Lung (tissue), 12 donors: ENCODE measurements around the gene WRAP73. TPM values are rescaled to one million over a fixed set of nuclear protein-coding genes. Genes with fewer than 3 reads are reported as not detected.

Source experiments
- ATAC-seq: fragments of 200-7000 bp; cut with Tn5 transposase; one replicate; pipeline ENCODE4 v1.9.1; 2020; ENCODE audit warnings: moderate number of reproducible peaks; ENCODE audit not compliant: insufficient read depth, low FRiP score
- DNase-seq, 3 donors: peaks; one replicate each; pipeline ENCODE4 v3.0.0-alpha.2; 2013 to 2017
- H3K27ac ChIP-seq, 2 donors: one replicate each; pipeline ENCODE4 v1.5.1; 2013; ENCODE audit warnings: mild to moderate bottlenecking in 2 of 2, moderate library complexity in 2 of 2, control low read depth in 1 of 2, inconsistent platforms in 1 of 2, low read depth in 1 of 2, low read length in 1 of 2
- H3K27me3 ChIP-seq, 3 donors: one replicate each; pipeline ENCODE4 v1.5.1; 2013; ENCODE audit warnings: low read length in 2 of 3; ENCODE audit not compliant: control insufficient read depth in 3 of 3, insufficient read depth in 3 of 3
- H3K36me3 ChIP-seq, 4 donors: one replicate each; pipeline ENCODE4 v1.5.1; 2013; ENCODE audit warnings: low read length in 4 of 4, mild to moderate bottlenecking in 1 of 4, moderate library complexity in 1 of 4; ENCODE audit not compliant: control insufficient read depth in 4 of 4, insufficient read depth in 4 of 4
- H3K4me1 ChIP-seq, 5 donors: one replicate each; pipeline ENCODE4 v1.5.1; 2013; ENCODE audit warnings: low read length in 5 of 5, mild to moderate bottlenecking in 2 of 5, moderate library complexity in 1 of 5; ENCODE audit not compliant: control insufficient read depth in 5 of 5, insufficient read depth in 5 of 5
- H3K4me3 ChIP-seq: one replicate; pipeline ENCODE4 v1.5.1; 2013; ENCODE audit warnings: mild to moderate bottlenecking, control low read depth, moderate library complexity
- H3K9ac ChIP-seq, 2 donors: one replicate each; pipeline ENCODE4 v1.5.1; 2013; ENCODE audit warnings: low read length in 2 of 2, control low read depth in 1 of 2; ENCODE audit not compliant: insufficient read depth in 1 of 2
- H3K9me3 ChIP-seq, 4 donors: one replicate each; pipeline ENCODE4 v1.5.1; 2013; ENCODE audit warnings: low read length in 3 of 4, mild to moderate bottlenecking in 1 of 4, moderate library complexity in 1 of 4; ENCODE audit not compliant: control insufficient read depth in 4 of 4, insufficient read depth in 3 of 4
- WGBS, 2 donors: extraction: QIAGEN DNeasy Blood & Tissue Kit; methylation state at CpG; one replicate each; pipeline ENCODE4 v1.1.7; 2013; 5-methylcytosine and 5-hydroxymethylcytosine counted together
- polyA plus RNA-seq, 2 donors: library from polyadenylated mRNA; stranded (reverse); fragments of 200-250 nt; gene quantifications; one replicate each; pipeline ENCODE4 v1.2.1, GENCODE V29; 2013
- total RNA-seq, 2 donors: library from RNA; depleted of rRNA in 1 of 2; stranded (reverse); fragments of >200 nt in 1 of 2; gene quantifications; one replicate each; pipeline ENCODE4 v1.2.1, GENCODE V29; 2014 to 2021
- TF ChIP-seq, protein P1 (sequence below): IDR thresholded peaks from 2 replicates; pipeline ENCODE4 v1.5.1; 2012; ENCODE audit warnings: mild to moderate bottlenecking; ENCODE audit errors: control extremely low read depth, extremely low read depth
- donor health status: control.
- donor health status: control.
- donor health status: Bipolar disorder and iron deficiency.
- donor health status: healthy.
- donor health status: DM: yes; HTN: yes; CAD: no.

Gene WRAP73
- total and polyA plus RNA-seq, 4 donors = 17.3 to 25.3 (median 22.8) TPM

- Histone ChIP-seq H3K27ac (no peak overlapping the region), H3K9ac (no peak overlapping the region), H3K36me3 (no peaks in the 10 kb centered on the region), H3K4me1 (no peaks in the 10 kb centered on the region), H3K4me3 (no peak overlapping the region), H3K27me3 (no peaks in the 10 kb centered on the region), H3K9me3 (no peaks in the 10 kb centered on the region)
- WGBS, 2 donors = 89 to 97% methylated on average over 19 of the region's 19 CpGs
- no peak for ATAC-seq
- DNase-seq = no peak
- TF ChIP-seq, protein P1, sequence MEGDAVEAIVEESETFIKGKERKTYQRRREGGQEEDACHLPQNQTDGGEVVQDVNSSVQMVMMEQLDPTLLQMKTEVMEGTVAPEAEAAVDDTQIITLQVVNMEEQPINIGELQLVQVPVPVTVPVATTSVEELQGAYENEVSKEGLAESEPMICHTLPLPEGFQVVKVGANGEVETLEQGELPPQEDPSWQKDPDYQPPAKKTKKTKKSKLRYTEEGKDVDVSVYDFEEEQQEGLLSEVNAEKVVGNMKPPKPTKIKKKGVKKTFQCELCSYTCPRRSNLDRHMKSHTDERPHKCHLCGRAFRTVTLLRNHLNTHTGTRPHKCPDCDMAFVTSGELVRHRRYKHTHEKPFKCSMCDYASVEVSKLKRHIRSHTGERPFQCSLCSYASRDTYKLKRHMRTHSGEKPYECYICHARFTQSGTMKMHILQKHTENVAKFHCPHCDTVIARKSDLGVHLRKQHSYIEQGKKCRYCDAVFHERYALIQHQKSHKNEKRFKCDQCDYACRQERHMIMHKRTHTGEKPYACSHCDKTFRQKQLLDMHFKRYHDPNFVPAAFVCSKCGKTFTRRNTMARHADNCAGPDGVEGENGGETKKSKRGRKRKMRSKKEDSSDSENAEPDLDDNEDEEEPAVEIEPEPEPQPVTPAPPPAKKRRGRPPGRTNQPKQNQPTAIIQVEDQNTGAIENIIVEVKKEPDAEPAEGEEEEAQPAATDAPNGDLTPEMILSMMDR = no peak
These were observed 31.5 kb upstream of the WRAP73 start for GRCh38 chr1:3681231-3681897.

DNA sequence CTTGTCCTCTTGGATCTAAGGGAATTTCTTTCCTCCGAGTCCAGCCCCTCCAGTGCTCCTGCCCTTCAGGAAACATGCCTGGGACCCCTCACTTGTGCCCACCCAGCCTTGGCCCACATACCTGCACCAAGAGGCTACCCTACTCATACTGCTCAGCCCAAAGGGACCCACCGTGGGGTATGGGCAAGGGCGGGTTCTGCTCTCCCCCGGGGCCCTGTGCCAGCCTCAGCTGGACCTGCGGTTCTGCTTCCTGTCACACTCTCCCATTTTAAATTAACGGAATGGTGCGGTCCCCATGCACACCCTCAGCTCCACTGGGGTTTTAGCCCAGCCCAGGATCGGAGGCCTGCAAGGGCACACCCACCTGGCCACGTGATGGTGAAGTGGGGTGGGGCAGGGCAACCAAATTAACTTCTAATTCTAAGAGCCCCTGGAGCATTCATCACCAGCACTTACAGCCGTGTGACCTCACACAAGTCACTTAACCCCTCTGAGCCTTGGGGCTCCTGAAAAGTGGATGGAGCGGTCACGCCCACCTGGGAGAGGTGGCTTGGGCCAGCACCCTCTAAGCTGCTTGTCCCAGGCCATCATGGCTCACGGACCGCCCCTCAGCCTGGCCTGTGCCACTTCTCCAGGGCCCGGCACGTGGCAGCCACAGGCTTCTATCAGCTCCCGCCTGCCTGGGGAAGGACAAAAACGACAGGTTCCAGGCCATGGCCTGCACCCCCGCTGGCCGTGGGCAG lies 30.8 kb upstream of the WRAP73 start:
- H3K9ac ChIP-seq = no peak overlapping the region
- TF ChIP-seq, protein P1 = no peak
- DNase-seq (no peak), ATAC-seq (no peak)
- no peak overlapping the region for H3K27ac ChIP-seq
- H3K36me3 ChIP-seq = no peaks in the 10 kb centered on the region
- H3K27me3 ChIP-seq = no peaks in the 10 kb centered on the region
- H3K9me3 ChIP-seq = no peaks in the 10 kb centered on the region
- WGBS, 2 donors = 77 to 87% methylated on average over 16 to 20 of the region's 20 CpGs
- H3K4me3 ChIP-seq = no peak overlapping the region
- H3K4me1 ChIP-seq = no peaks in the 10 kb centered on the region

DNA sequence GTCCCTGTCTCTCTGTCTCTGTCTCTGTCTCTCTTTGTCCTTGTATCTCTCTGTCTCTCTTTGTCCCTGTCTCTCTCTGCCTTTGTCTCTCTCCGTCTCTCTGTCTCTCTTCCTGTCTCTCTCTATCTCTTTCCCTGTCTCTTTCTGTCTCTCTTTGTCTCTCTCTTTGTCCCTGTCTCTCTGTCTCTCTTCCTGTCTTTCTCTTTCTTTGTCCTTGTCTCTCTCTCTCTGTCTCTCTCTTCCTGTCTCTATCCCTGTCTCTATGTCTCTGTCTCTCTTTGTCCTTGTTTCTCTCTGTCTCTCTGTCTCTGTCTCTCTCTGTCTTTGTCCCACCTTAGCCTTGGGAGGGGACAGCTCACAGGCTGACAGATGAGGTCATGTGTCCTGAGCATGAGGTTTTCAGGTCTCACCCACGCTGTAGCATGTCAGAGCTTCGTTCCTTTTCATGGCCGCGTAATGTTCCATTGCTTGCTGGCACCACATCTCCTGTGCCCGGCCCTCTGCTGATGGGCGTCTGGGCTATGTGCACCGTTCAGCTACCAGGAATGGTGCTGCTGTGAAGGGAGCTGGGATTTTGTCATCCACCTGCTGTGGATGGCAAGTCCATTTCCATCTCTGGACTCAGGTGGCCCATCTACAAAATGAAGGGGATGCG lies 30.0 kb upstream of the WRAP73 start:
- TF ChIP-seq, protein P1 = no peak
- WGBS, 2 donors = 95 to 96% methylated on average over 9 of the region's 9 CpGs
- Histone ChIP-seq H3K9me3 (no peaks in the 10 kb centered on the region), H3K4me1 (no peaks in the 10 kb centered on the region), H3K36me3 (no peaks in the 10 kb centered on the region), H3K27me3 (no peaks in the 10 kb centered on the region), H3K4me3 (no peak overlapping the region), H3K27ac (no peak overlapping the region), H3K9ac (no peak overlapping the region)
- no peak for ATAC-seq
- DNase-seq = no peak
